GM18867 (cell line): Measurements from ENCODE around the gene GPS1.
A peak's percentile ranks its signal among the peaks of the same experiment; 100 is the strongest.

Experiments
- ATAC-seq: cut with Tn5 transposase; IDR thresholded peaks from one replicate; pipeline ENCODE4 v1.9.1; 2021; ENCODE audit warnings: mild to moderate bottlenecking, moderate library complexity; ENCODE audit not compliant: unreplicated experiment

GPS1 gene

GRCh38 chr17:82098169-82098938 is 46.7 kb downstream of the GPS1 start, which contains the start of gene FASN:
Gene FASN, minus strand, starts transcription at chr17:82098236. Its CDS starts 1,791 bp downstream, at chr17:82096445.
- peak; percentile 67 for ATAC-seq

- ATAC-seq: peak; percentile 15
Observed at GRCh38 chr17:82098939-82099763, 47.5 kb downstream of the GPS1 start.

GRCh38 chr17:82100502-82101298 is 49.0 kb downstream of the GPS1 start:
- no peak for ATAC-seq

GRCh38 chr17:82101301-82101715 is 49.6 kb downstream of the GPS1 start:
- ATAC-seq: no peak

- no peak for ATAC-seq
Observed at GRCh38 chr17:82101767-82102679, 50.3 kb downstream of the GPS1 start.

- ATAC-seq: no peak
Observed at GRCh38 chr17:82103553-82104451, 52.1 kb downstream of the GPS1 start.

- no peak for ATAC-seq
Observed at GRCh38 chr17:82104797-82105416, 53.2 kb downstream of the GPS1 start.

GRCh38 chr17:82105417-82105881 is 53.8 kb downstream of the GPS1 start:
- ATAC-seq: no peak

- peak; percentile 76 for ATAC-seq
Observed at GRCh38 chr17:82105882-82106687, 54.4 kb downstream of the GPS1 start.

- no peak for ATAC-seq
Observed at GRCh38 chr17:82106688-82107305, 55.1 kb downstream of the GPS1 start.
